Loucy (cell line): ENCODE measurements around the gene FXYD6.

Source experiments
- EZH2phosphoT487 ChIP-seq: fragments of 200-600 bp; IDR thresholded peaks from 2 replicates; pipeline ENCODE4 v1.6.1; 2018; ENCODE audit warnings: antibody characterized with exemption, mild to moderate bottlenecking, moderate library complexity, borderline replicate concordance
- TF ChIP-seq, protein P1 (sequence below): fragments of 200-600 bp; sonication (generic); conservative IDR thresholded peaks from 2 replicates; pipeline ENCODE4 v1.5.1; 2014; ENCODE audit warnings: mild to moderate bottlenecking, antibody characterized with exemption, low read length

- TF ChIP-seq, protein P1, sequence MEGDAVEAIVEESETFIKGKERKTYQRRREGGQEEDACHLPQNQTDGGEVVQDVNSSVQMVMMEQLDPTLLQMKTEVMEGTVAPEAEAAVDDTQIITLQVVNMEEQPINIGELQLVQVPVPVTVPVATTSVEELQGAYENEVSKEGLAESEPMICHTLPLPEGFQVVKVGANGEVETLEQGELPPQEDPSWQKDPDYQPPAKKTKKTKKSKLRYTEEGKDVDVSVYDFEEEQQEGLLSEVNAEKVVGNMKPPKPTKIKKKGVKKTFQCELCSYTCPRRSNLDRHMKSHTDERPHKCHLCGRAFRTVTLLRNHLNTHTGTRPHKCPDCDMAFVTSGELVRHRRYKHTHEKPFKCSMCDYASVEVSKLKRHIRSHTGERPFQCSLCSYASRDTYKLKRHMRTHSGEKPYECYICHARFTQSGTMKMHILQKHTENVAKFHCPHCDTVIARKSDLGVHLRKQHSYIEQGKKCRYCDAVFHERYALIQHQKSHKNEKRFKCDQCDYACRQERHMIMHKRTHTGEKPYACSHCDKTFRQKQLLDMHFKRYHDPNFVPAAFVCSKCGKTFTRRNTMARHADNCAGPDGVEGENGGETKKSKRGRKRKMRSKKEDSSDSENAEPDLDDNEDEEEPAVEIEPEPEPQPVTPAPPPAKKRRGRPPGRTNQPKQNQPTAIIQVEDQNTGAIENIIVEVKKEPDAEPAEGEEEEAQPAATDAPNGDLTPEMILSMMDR: no peak
- no peak for TF ChIP-seq EZH2phosphoT487
Measured at GRCh38 chr11:117855912-117856651, 20.4 kb downstream of the FXYD6 start.
